HepG2 (cell line): ENCODE data around the gene BCL2. TPM values are rescaled to one million over a fixed set of nuclear protein-coding genes. Genes with fewer than 3 reads are reported as not detected.
"Not testable (repeated sequence)": the region's sequence is repeated elsewhere in the genome, so short reads cannot be mapped to it uniquely, and the experiment has no call there.

ENCODE experiments used
- ATAC-seq: fragments of 200-7000 bp; cut with Tn5 transposase; 3 replicates; pipeline ENCODE4 v1.9.1; 2020; ENCODE audit warnings: mild to moderate bottlenecking, moderate library complexity
- BruUV-seq: library from RNA; stranded (reverse); fragments of 400-500 nt; replicated peaks from 2 replicates; lab custom pipeline; 2021; lab: Mats Ljungman, UMichigan
- CTCF ChIA-PET: fragments of 300-600 bp; formaldehyde crosslinking; extraction: SDS; loops from one replicate; lab custom pipeline; 2021; ENCODE audit warnings: low total read pairs, inconsistent platforms, low intra/inter-chr PET ratio; lab: Yijun Ruan, JAX
- POLR2A ChIA-PET: fragments of 350-600 bp; sonication (Branson Sonifier 250); formaldehyde crosslinking; loops from one replicate; lab custom pipeline; 2020; ENCODE audit warnings: antibody characterized with exemption, inconsistent platforms; lab: Yijun Ruan, JAX
- DNase-seq: peaks from one replicate; pipeline ENCODE4 v3.0.0-alpha.2; 2015; ENCODE audit warnings: low spot score
- FAIRE-seq: peaks from 3 replicates; lab custom pipeline; 2011; peaks lifted over from hg19 to GRCh38; lab: Jason Lieb, UNC
- H2AFZ ChIP-seq: one replicate; pipeline ENCODE4 v1.6.1; 2011; ENCODE audit warnings: low read length, inconsistent platforms
- H3K27ac ChIP-seq: fragments of 300-600 bp; 3 replicates; pipeline ENCODE4 v1.8.0; 2011; ENCODE audit warnings: mixed run types, mild to moderate bottlenecking, mixed read lengths, low read length, inconsistent platforms; ENCODE audit not compliant: insufficient read depth; ENCODE audit errors: extremely low read length
- H3K27me3 ChIP-seq, 2 experiments: fragments of 200-600 bp in 1 of 2; 2 replicates in 1 of 2; 3 replicates in 1 of 2; pipeline versions ENCODE4 v1.6.0 to v1.8.0; 2011; ENCODE audit warnings: low read length in 2 of 2, mild to moderate bottlenecking in 2 of 2, moderate library complexity in 2 of 2, inconsistent platforms in 1 of 2; ENCODE audit not compliant: insufficient read depth in 2 of 2, control insufficient read depth in 1 of 2
- H3K36me3 ChIP-seq, 2 experiments: fragments of 200-600 bp in 1 of 2; replicated peaks in 1 of 2; 2 replicates in 1 of 2; 3 replicates in 1 of 2; pipeline versions ENCODE4 v1.5.1 to v1.8.0; 2011; ENCODE audit warnings: low read length in 2 of 2, inconsistent platforms in 1 of 2; ENCODE audit not compliant: insufficient read depth in 2 of 2, control insufficient read depth in 1 of 2
- H3K4me1 ChIP-seq: 2 replicates; pipeline ENCODE4 v1.5.1; 2012; ENCODE audit warnings: low read length, inconsistent platforms; ENCODE audit not compliant: insufficient read depth
- H3K4me2 ChIP-seq: 2 replicates; pipeline ENCODE4 v1.6.0; 2011; ENCODE audit warnings: low read depth, low read length, inconsistent platforms
- H3K4me3 ChIP-seq, 3 experiments: fragments of 200-600 bp in 1 of 3; sonication (generic), shearing (Covaris generic) in 1 of 3; replicated peaks in 1 of 3; 2 replicates each; pipeline ENCODE4 v1.5.1; 2011 to 2016; ENCODE audit warnings: low read length in 3 of 3, inconsistent platforms in 2 of 3, low read depth in 2 of 3, mild to moderate bottlenecking in 2 of 3, control low read depth in 1 of 3, mixed read lengths in 1 of 3; ENCODE audit not compliant: insufficient read depth in 1 of 3
- H3K79me2 ChIP-seq: one replicate; pipeline ENCODE4 v1.6.1; 2011; ENCODE audit warnings: low read length, inconsistent platforms; ENCODE audit not compliant: insufficient read depth
- H3K9ac ChIP-seq: 2 replicates; pipeline ENCODE4 v1.6.0; 2011; ENCODE audit warnings: mild to moderate bottlenecking, low read depth, low read length, inconsistent platforms; ENCODE audit not compliant: insufficient read depth
- H3K9me3 ChIP-seq: 2 replicates; pipeline ENCODE4 v1.5.1; 2012; ENCODE audit warnings: mild to moderate bottlenecking, low read length
- H4K20me1 ChIP-seq: 2 replicates; pipeline ENCODE4 v1.6.0; 2011; ENCODE audit warnings: inconsistent platforms, mild to moderate bottlenecking, low read length, moderate library complexity; ENCODE audit not compliant: insufficient read depth
- NFKB2 ChIP-seq: sonication (generic); formaldehyde crosslinking; IDR thresholded peaks from 2 replicates; pipeline ENCODE4 v1.4.0; 2020; ENCODE audit warnings: missing genetic modification reagents, borderline replicate concordance
- ZNF12 ChIP-seq: sonication (generic); formaldehyde crosslinking; IDR thresholded peaks from 2 replicates; pipeline ENCODE4 v1.5.0; 2020; ENCODE audit warnings: missing genetic modification reagents
- WGBS: methylation state at CpG from one replicate; pipeline ENCODE4 v1.1.6; 2017; ENCODE audit warnings: low lambda C conversion rate; 5-methylcytosine and 5-hydroxymethylcytosine counted together
- in situ Hi-C: cut with HindIII; loops from 2 replicates; pipeline ENCODE4 v1.10.0; 2017; ENCODE audit warnings: low pct_unique_long_range_greater_than_20kb; ENCODE audit not compliant: extremely low pct_ligation_motif_present
- intact Hi-C: fragments of 100-400 bp; cut with micrococcal nuclease; formaldehyde crosslinking; loops from one replicate; pipeline ENCODE4 v1.10.0; 2022; ENCODE audit not compliant: unreplicated experiment
- polyA plus RNA-seq, 8 experiments: library from polyadenylated mRNA; depleted of rRNA in 3 of 8; stranded (reverse) in 7 of 8; unstranded in 1 of 8; fragments of >200 nt; fragmentation: Illumina TruSeq in 4 of 8; extraction: Trizol in 4 of 8; gene quantifications; 2 replicates each; pipeline versions ENCODE4 v1.2.1 to v1.2.3, GENCODE V29; 2011 to 2016; ENCODE audit warnings: low read depth in 4 of 8, missing spikeins in 1 of 8, mixed read lengths in 1 of 8; ENCODE audit not compliant: insufficient read depth in 1 of 8
- total RNA-seq, 5 experiments: library from RNA; depleted of rRNA; stranded (reverse); fragments of >200 nt; fragmentation: Illumina TruSeq; extraction: Trizol; gene quantifications; 2 replicates each; pipeline ENCODE4 v1.2.3, GENCODE V29; 2016; ENCODE audit warnings: low read depth in 1 of 5
- TF ChIP-seq, protein P1 (sequence below): sonication (generic); formaldehyde crosslinking; IDR thresholded peaks from 2 replicates; pipeline ENCODE4 v1.8.0; 2022; ENCODE audit warnings: mild to moderate bottlenecking, missing genetic modification reagents, borderline replicate concordance

BCL2 gene
- total and polyA plus RNA-seq, 2 of the 13 experiments (the other 11 are each of a cell fraction or from before 2014, with no cell fraction given) = 0.07 to 0.53 TPM

DNA sequence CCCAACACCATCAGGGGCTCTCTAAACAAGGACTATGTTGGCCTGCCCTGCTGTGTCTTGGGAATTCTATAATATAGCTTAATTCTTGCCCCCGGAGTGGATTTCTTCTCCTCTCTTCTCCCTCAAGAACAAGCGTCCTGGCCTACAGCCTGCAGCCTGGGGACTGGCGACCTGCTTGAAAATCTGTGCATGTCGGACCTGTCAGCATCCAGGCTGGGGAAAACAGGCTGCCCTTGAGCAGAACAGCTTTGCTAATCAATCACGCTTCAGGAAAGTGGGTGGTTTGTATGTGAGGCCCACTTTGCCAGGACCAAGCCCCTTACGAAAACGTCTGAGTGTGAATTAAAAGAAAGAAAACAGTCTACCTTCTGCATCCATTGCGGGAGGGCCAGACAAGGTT is 116.7 kb downstream of the BCL2 start:
- WGBS = 12% methylated on average over 8 of the region's 8 CpGs
- H3K27ac ChIP-seq = no peak overlapping the region
- peaks cover 0 to 10% of the 10 kb centered on the region in 2 experiments; a peak in 3 of 5 replicates for H3K27me3 ChIP-seq
- no peaks in the 10 kb centered on the region for H3K4me1 ChIP-seq
- in situ Hi-C loops = no loop called here
- no peak for ATAC-seq
- TF ChIP-seq ZNF12 (no peak), NFKB2 (CRISPR knock-in tag) (no peak)
- TF ChIP-seq, protein P1, sequence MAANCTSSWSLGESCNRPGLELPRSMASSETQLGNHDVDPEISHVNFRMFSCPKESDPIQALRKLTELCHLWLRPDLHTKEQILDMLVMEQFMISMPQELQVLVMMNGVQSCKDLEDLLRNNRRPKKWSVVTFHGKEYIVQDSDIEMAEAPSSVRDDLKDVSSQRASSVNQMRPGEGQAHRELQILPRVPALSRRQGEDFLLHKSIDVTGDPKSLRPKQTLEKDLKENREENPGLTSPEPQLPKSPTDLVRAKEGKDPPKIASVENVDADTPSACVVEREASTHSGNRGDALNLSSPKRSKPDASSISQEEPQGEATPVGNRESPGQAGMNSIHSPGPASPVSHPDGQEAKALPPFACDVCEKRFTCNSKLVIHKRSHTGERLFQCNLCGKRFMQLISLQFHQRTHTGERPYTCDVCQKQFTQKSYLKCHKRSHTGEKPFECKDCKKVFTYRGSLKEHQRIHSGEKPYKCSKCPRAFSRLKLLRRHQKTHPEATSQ (CRISPR knock-in tag) = no peak
- no peak overlapping the region for H3K4me2 ChIP-seq
- no peaks in the 10 kb centered on the region for H4K20me1 ChIP-seq
- ChIA-PET POLR2A (no interaction called here), CTCF (no interaction called here)
- no TSS peak for BruUV-seq
- H2AFZ ChIP-seq = no peak overlapping the region
- no peaks in the 10 kb centered on the region for H3K79me2 ChIP-seq
- DNase-seq = no peak
- H3K36me3 ChIP-seq = no peaks in the 10 kb centered on the region
- H3K4me3 ChIP-seq = no peak overlapping the region
- FAIRE-seq = no peak
- H3K9me3 ChIP-seq = no peaks in the 10 kb centered on the region
- no peak overlapping the region for H3K9ac ChIP-seq
- intact Hi-C loops = no loop called here

DNA sequence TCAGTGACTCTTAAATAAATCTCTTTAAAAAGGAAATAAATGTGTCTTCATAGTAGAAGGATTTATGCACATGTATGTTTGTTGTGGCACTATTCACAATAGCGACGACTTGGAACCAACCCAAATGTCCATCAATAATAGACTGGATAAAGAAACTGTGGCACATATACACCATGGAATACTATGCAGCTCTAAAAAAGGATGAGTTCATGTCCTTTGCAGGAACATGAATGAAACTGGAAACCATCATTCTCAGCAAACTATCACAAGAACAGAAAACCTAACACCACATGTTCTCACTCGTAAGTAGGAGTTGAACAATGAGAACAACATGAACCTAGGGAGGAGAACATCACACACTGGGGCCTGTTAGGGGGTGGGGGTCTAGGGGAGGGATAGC is 118.1 kb downstream of the BCL2 start:
- H3K9ac ChIP-seq, DNase-seq, in situ Hi-C loops, BruUV-seq, FAIRE-seq, POLR2A ChIA-PET, H2AFZ ChIP-seq, H3K27me3 ChIP-seq, intact Hi-C loops, H3K4me2 ChIP-seq, H3K27ac ChIP-seq, ATAC-seq, H3K36me3 ChIP-seq, H3K4me1 ChIP-seq, H3K9me3 ChIP-seq, H3K4me3 ChIP-seq, CTCF ChIA-PET, H4K20me1 ChIP-seq, H3K79me2 ChIP-seq: not testable (repeated sequence)
- 35% methylated on average over 3 of the region's 3 CpGs for WGBS
